Body of pancreas (tissue), 4 donors: ENCODE measurements around the gene HOXB2. TPM values are rescaled to one million over a fixed set of nuclear protein-coding genes. Genes with fewer than 3 reads are reported as not detected.

Source experiments
- ATAC-seq: fragments of 150-250 bp; one replicate; pipeline ENCODE4 v1.9.1; 2016
- DNase-seq, 4 donors: peaks; one replicate each; pipeline ENCODE4 v3.0.0-alpha.2; 2019
- H3K27ac ChIP-seq, 4 donors: fragments of 200-600 bp; sonication (generic); 1 replicate in 3 of 4; 2 replicates in 1 of 4; pipeline versions ENCODE4 v1.5.1 to v1.6.1; 2016 to 2019; ENCODE audit warnings: mild to moderate bottlenecking in 1 of 4, mixed read lengths in 1 of 4, moderate library complexity in 1 of 4
- H3K27me3 ChIP-seq, 2 donors: fragments of 200-600 bp; sonication (generic); one replicate each; pipeline ENCODE4 v1.6.0; 2016; ENCODE audit warnings: mild to moderate bottlenecking in 1 of 2
- H3K36me3 ChIP-seq, 2 donors: fragments of 200-600 bp; sonication (generic); replicated peaks in 1 of 2; 2 replicates each; pipeline ENCODE4 v1.5.1; 2016; ENCODE audit warnings: low read depth in 2 of 2; ENCODE audit not compliant: insufficient read depth in 1 of 2
- H3K4me1 ChIP-seq: fragments of 200-600 bp; sonication (generic); one replicate; pipeline ENCODE4 v1.6.0; 2016
- H3K4me3 ChIP-seq, 2 donors: fragments of 200-600 bp; sonication (generic); 1 replicate in 1 of 2; 2 replicates in 1 of 2; pipeline ENCODE4 v1.5.1; 2016 to 2019
- H3K9me3 ChIP-seq, 3 donors: fragments of 200-600 bp; sonication (generic); 1 replicate in 2 of 3; 2 replicates in 1 of 3; pipeline ENCODE4 v1.5.1; 2016
- CTCF ChIP-seq, 7 experiments: fragments of 450-650 bp in 4 of 7; fragments of 200-600 bp in 3 of 7; sonication (generic) in 3 of 7; IDR thresholded peaks; one replicate each; pipeline ENCODE4 v1.5.1; 2016 to 2019; ENCODE audit warnings: antibody characterized with exemption in 7 of 7
- POLR2A ChIP-seq, 3 donors: fragments of 450-650 bp; IDR thresholded peaks; one replicate each; pipeline ENCODE4 v1.6.1; 2016; ENCODE audit warnings: antibody characterized with exemption in 3 of 3, mild to moderate bottlenecking in 2 of 3
- WGBS, 2 donors: methylation state at CpG; one replicate each; pipeline ENCODE4 v1.1.5; 2017; 5-methylcytosine and 5-hydroxymethylcytosine counted together
- intact Hi-C: fragments of 100-400 bp; cut with DNase I; formaldehyde crosslinking; loops from one replicate; pipeline ENCODE4 v1.15.1; 2023
- total RNA-seq, 2 donors: library from RNA; depleted of rRNA; stranded (reverse); fragments of >200 nt; gene quantifications; one replicate each; pipeline ENCODE4 v1.1.0, GENCODE V29; 2016

HOXB2 gene
- total RNA-seq, 2 donors from 2014 or later: 13.7 to 32.3 TPM

- no peak for DNase-seq
- Histone ChIP-seq H3K9me3 (no peaks in the 10 kb centered on the region), H3K27ac (peak overlapping the region in 1 of 4 donors; percentile 33), H3K4me3 (no peak overlapping the region), H3K4me1 (peaks cover 29% of the 10 kb centered on the region), H3K27me3 (peaks cover 0 to 37% of the 10 kb centered on the region in 2 donors), H3K36me3 (no peaks in the 10 kb centered on the region)
- ATAC-seq: no peak
- WGBS, 2 donors: 49 to 52% methylated on average over 10 of the region's 10 CpGs
- intact Hi-C loops: no loop called here
- TF ChIP-seq CTCF (IDR thresholded peaks at IDR 0.05): no peak
- no peak for TF ChIP-seq POLR2A (IDR thresholded peaks at IDR 0.05)
Observed at GRCh38 chr17:48546137-48546923, 1.4 kb upstream of the HOXB2 start.

- intact Hi-C loops: no loop called here
- peaks cover 21% of the 10 kb centered on the region for H3K4me1 ChIP-seq
Observed at GRCh38 chr17:48545539-48545938, 630 bp upstream of the HOXB2 start.

GRCh38 chr17:48544349-48545021 lies 424 bp downstream of the HOXB2 start:
- Histone ChIP-seq H3K27ac (peak overlapping the region in 3 of 4 donors; percentile 48 to 67 (median 56)), H3K4me1 (peaks cover 18% of the 10 kb centered on the region)
- intact Hi-C loops: no loop called here

More at GRCh38 chr17:48545539-48545938, 630 bp upstream of the HOXB2 start:
- ATAC-seq (no peak), DNase-seq (no peak)
- Histone ChIP-seq H3K36me3 (no peaks in the 10 kb centered on the region), H3K9me3 (no peaks in the 10 kb centered on the region), H3K27me3 (peaks cover 0 to 33% of the 10 kb centered on the region in 2 donors), H3K27ac (peak overlapping the region in 1 of 4 donors; percentile 67), H3K4me3 (no peak overlapping the region)
- WGBS, 2 donors: 94 to 100% methylated on average over 1 of the region's 1 CpG
- TF ChIP-seq POLR2A (IDR thresholded peaks at IDR 0.05) (no peak), CTCF (IDR thresholded peaks at IDR 0.05) (no peak)

GRCh38 chr17:48543854-48544348 lies 1.0 kb downstream of the HOXB2 start:
- peak overlapping the region in 3 of 4 donors; percentile 48 to 67 (median 56) for H3K27ac ChIP-seq
- 7 to 11% methylated on average over 19 to 20 of the region's 20 CpGs for WGBS, 2 donors
- no peaks in the 10 kb centered on the region for H3K36me3 ChIP-seq
- H3K9me3 ChIP-seq: no peaks in the 10 kb centered on the region
- peaks cover 0 to 24% of the 10 kb centered on the region in 2 donors for H3K27me3 ChIP-seq
- intact Hi-C loops: no loop called here
- H3K4me3 ChIP-seq: no peak overlapping the region
- no peak for TF ChIP-seq POLR2A (IDR thresholded peaks at IDR 0.05)
- TF ChIP-seq CTCF (IDR thresholded peaks at IDR 0.05): no peak
- DNase-seq (no peak), ATAC-seq (no peak)
- peaks cover 18% of the 10 kb centered on the region for H3K4me1 ChIP-seq

More at GRCh38 chr17:48544349-48545021, 424 bp downstream of the HOXB2 start:
- H3K27me3 ChIP-seq: peaks cover 0 to 24% of the 10 kb centered on the region in 2 donors
- no peaks in the 10 kb centered on the region for H3K36me3 ChIP-seq
- no peak overlapping the region for H3K4me3 ChIP-seq
- ATAC-seq (peak; percentile 47), DNase-seq (peak; percentile 39 to 57 (median 55))
- TF ChIP-seq POLR2A (IDR thresholded peaks at IDR 0.05) (peak in 1 of 3 donors; percentile 19), CTCF (IDR thresholded peaks at IDR 0.05) (no peak)
- H3K9me3 ChIP-seq: no peaks in the 10 kb centered on the region
- 6 to 15% methylated on average over 35 to 38 of the region's 38 CpGs for WGBS, 2 donors
